Vagina (tissue), 2 donors: ENCODE data around the gene ABHD2.

Experiments used
- POLR2A ChIP-seq, 2 donors: fragments of 450-650 bp; IDR thresholded peaks; one replicate each; pipeline ENCODE4 v1.6.1; 2017; ENCODE audit warnings: antibody characterized with exemption in 2 of 2, mild to moderate bottlenecking in 2 of 2, moderate library complexity in 2 of 2
- POLR2AphosphoS5 ChIP-seq, 2 donors: sonication (generic); formaldehyde crosslinking; IDR thresholded peaks; one replicate each; pipeline ENCODE4 v1.9.0; 2017; ENCODE audit warnings: antibody characterized with exemption in 2 of 2, mild to moderate bottlenecking in 2 of 2, low read depth in 1 of 2; ENCODE audit not compliant: insufficient read depth in 1 of 2
- TF ChIP-seq, protein P1 (sequence below), 3 experiments: fragments of 450-650 bp in 2 of 3; fragments of 200-600 bp in 1 of 3; sonication (generic) in 1 of 3; IDR thresholded peaks; one replicate each; pipeline ENCODE4 v1.5.1; 2017 to 2019; ENCODE audit warnings: antibody characterized with exemption in 3 of 3, mild to moderate bottlenecking in 2 of 3, moderate library complexity in 2 of 3

DNA sequence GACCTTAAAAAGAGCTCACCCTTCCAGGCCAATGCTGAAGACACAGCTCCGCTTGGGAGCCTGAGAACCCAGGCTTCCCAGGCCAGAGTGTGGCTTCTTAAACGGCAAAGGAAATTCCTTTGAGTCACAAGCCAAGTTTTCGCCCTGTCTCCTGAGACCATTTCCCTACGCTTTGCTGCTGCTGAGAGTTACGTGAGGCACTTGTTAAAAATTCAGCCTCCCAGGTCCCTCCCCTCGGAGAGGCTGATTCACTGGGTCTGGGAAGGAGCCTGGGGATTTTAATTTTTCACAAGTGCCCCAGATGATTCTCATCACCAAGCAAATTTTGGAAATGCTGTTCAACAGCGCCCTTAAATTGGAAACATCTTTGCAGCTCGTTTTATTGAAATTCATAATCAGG is 107.6 kb downstream of the ABHD2 start:
- TF ChIP-seq, protein P1, sequence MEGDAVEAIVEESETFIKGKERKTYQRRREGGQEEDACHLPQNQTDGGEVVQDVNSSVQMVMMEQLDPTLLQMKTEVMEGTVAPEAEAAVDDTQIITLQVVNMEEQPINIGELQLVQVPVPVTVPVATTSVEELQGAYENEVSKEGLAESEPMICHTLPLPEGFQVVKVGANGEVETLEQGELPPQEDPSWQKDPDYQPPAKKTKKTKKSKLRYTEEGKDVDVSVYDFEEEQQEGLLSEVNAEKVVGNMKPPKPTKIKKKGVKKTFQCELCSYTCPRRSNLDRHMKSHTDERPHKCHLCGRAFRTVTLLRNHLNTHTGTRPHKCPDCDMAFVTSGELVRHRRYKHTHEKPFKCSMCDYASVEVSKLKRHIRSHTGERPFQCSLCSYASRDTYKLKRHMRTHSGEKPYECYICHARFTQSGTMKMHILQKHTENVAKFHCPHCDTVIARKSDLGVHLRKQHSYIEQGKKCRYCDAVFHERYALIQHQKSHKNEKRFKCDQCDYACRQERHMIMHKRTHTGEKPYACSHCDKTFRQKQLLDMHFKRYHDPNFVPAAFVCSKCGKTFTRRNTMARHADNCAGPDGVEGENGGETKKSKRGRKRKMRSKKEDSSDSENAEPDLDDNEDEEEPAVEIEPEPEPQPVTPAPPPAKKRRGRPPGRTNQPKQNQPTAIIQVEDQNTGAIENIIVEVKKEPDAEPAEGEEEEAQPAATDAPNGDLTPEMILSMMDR (IDR thresholded peaks at IDR 0.05) = no peak
- TF ChIP-seq POLR2A (IDR thresholded peaks at IDR 0.05) (no peak), POLR2AphosphoS5 (IDR thresholded peaks at IDR 0.05; ENCODE audit: insufficient read depth in 1 of 2, low read depth in 1 of 2) (no peak)
